Measurements from ENCODE around the gene CATSPERE. TPM values are rescaled to one million over a fixed set of nuclear protein-coding genes. Genes with fewer than 3 reads are reported as not detected.

CATSPERE gene
- total and polyA plus RNA-seq, 10 of the 15 experiments (the other 5 are each of a cell fraction or from before 2014, with no cell fraction given): 0.04 to 0.24 (median 0.17) TPM; not detected in 3

DNA sequence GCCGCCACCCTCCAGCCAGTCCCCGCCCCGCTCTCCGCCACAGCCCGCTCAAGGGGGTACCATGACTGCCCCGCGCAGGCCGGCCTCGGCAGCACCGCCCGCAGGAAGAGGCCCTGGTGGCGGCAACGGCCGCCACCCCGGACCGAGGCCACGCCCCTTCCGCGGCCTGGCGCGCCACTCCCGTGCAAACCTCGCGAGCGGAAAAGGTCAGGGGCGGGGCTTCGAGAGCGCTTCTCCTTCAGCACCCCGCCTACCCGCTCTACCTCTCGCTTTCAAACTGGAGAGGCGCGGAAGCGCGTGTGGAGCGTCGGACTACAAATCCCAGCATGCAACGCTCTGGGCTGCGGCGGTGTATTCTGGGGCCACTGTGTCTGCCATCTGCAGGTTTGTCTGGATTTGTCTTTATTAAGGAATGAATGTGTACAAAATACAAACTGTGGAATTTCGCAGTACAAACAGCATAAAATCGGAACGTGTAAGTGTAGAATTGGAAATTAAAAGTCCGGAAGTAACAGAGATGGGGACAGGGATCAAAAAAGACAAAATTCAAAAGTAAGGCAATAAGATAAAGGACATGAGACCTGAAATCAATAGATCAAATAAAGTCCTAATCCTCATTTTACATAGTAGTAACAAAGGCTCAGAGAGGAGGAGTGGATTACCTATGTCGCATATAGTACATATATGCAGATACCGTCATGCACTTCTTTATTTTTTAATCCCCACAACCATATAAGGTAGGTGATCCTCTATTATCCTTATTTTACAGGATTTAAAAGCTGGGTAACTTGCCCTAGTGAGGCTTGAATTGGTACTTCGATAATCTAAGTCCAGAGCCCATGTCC is 8.9 kb upstream of the CATSPERE start (continued):
- TF ChIP-seq ATF7 (IDR thresholded peaks at IDR 0.05; ENCODE audit: low read depth) (no peak), BCL11A (IDR thresholded peaks at IDR 0.05; ENCODE audit: low read depth, low read length) (no peak), RAD21 (IDR thresholded peaks at IDR 0.05; ENCODE audit: insufficient read depth, low read depth, low read length) (peak; percentile 53), BMI1 (IDR thresholded peaks at IDR 0.05; ENCODE audit: borderline replicate concordance) (no peak), SUZ12 (IDR thresholded peaks at IDR 0.05; ENCODE audit: unreplicated experiment) (no peak), IKZF1 (conservative IDR thresholded peaks at IDR 0.05) (peak; percentile 80), STAT1 (conservative IDR thresholded peaks at IDR 0.05) (no peak), EED (IDR thresholded peaks at IDR 0.05; ENCODE audit: low read depth) (no peak), MYC (IDR thresholded peaks at IDR 0.05; ENCODE audit: insufficient read depth, insufficient read length, insufficient replicate concordance, low read length, severe bottlenecking) (peak; percentile 9), ZSCAN29 (IDR thresholded peaks at IDR 0.05) (no peak), NFYB (IDR thresholded peaks at IDR 0.05; ENCODE audit: insufficient read depth, low read depth, low read length) (0 out of 2 replicates have a peak, but pooled peaks have one; percentile 10), MYB (IDR thresholded peaks at IDR 0.05; ENCODE audit: borderline replicate concordance, low read depth, low read length) (no peak), JUND (IDR thresholded peaks at IDR 0.05; ENCODE audit: low read depth, low read length) (no peak), CHD1 (IDR thresholded peaks at IDR 0.05; ENCODE audit: low read depth, low read length) (no peak), ZNF217 (IDR thresholded peaks at IDR 0.05) (no peak), SMAD5 (IDR thresholded peaks at IDR 0.05; ENCODE audit: low read depth) (no peak; the same call in 1 of the 2 replicates), SREBF1 (IDR thresholded peaks at IDR 0.05; ENCODE audit: low read length) (peak; percentile 73)
- TF ChIP-seq, protein P1, sequence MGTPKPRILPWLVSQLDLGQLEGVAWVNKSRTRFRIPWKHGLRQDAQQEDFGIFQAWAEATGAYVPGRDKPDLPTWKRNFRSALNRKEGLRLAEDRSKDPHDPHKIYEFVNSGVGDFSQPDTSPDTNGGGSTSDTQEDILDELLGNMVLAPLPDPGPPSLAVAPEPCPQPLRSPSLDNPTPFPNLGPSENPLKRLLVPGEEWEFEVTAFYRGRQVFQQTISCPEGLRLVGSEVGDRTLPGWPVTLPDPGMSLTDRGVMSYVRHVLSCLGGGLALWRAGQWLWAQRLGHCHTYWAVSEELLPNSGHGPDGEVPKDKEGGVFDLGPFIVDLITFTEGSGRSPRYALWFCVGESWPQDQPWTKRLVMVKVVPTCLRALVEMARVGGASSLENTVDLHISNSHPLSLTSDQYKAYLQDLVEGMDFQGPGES (IDR thresholded peaks at IDR 0.05): no peak
- TF ChIP-seq, protein P2, sequence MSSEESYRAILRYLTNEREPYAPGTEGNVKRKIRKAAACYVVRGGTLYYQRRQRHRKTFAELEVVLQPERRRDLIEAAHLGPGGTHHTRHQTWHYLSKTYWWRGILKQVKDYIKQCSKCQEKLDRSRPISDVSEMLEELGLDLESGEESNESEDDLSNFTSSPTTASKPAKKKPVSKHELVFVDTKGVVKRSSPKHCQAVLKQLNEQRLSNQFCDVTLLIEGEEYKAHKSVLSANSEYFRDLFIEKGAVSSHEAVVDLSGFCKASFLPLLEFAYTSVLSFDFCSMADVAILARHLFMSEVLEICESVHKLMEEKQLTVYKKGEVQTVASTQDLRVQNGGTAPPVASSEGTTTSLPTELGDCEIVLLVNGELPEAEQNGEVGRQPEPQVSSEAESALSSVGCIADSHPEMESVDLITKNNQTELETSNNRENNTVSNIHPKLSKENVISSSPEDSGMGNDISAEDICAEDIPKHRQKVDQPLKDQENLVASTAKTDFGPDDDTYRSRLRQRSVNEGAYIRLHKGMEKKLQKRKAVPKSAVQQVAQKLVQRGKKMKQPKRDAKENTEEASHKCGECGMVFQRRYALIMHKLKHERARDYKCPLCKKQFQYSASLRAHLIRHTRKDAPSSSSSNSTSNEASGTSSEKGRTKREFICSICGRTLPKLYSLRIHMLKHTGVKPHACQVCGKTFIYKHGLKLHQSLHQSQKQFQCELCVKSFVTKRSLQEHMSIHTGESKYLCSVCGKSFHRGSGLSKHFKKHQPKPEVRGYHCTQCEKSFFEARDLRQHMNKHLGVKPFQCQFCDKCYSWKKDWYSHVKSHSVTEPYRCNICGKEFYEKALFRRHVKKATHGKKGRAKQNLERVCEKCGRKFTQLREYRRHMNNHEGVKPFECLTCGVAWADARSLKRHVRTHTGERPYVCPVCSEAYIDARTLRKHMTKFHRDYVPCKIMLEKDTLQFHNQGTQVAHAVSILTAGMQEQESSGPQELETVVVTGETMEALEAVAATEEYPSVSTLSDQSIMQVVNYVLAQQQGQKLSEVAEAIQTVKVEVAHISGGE (CRISPR knock-in tag; IDR thresholded peaks at IDR 0.05): no peak
- TF ChIP-seq, protein P3, sequence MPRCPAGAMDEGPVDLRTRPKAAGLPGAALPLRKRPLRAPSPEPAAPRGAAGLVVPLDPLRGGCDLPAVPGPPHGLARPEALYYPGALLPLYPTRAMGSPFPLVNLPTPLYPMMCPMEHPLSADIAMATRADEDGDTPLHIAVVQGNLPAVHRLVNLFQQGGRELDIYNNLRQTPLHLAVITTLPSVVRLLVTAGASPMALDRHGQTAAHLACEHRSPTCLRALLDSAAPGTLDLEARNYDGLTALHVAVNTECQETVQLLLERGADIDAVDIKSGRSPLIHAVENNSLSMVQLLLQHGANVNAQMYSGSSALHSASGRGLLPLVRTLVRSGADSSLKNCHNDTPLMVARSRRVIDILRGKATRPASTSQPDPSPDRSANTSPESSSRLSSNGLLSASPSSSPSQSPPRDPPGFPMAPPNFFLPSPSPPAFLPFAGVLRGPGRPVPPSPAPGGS (IDR thresholded peaks at IDR 0.05; ENCODE audit: borderline replicate concordance, insufficient read depth, low read depth, low read length, poor library complexity, severe bottlenecking): no peak
- TF ChIP-seq, protein P4, sequence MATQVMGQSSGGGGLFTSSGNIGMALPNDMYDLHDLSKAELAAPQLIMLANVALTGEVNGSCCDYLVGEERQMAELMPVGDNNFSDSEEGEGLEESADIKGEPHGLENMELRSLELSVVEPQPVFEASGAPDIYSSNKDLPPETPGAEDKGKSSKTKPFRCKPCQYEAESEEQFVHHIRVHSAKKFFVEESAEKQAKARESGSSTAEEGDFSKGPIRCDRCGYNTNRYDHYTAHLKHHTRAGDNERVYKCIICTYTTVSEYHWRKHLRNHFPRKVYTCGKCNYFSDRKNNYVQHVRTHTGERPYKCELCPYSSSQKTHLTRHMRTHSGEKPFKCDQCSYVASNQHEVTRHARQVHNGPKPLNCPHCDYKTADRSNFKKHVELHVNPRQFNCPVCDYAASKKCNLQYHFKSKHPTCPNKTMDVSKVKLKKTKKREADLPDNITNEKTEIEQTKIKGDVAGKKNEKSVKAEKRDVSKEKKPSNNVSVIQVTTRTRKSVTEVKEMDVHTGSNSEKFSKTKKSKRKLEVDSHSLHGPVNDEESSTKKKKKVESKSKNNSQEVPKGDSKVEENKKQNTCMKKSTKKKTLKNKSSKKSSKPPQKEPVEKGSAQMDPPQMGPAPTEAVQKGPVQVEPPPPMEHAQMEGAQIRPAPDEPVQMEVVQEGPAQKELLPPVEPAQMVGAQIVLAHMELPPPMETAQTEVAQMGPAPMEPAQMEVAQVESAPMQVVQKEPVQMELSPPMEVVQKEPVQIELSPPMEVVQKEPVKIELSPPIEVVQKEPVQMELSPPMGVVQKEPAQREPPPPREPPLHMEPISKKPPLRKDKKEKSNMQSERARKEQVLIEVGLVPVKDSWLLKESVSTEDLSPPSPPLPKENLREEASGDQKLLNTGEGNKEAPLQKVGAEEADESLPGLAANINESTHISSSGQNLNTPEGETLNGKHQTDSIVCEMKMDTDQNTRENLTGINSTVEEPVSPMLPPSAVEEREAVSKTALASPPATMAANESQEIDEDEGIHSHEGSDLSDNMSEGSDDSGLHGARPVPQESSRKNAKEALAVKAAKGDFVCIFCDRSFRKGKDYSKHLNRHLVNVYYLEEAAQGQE (IDR thresholded peaks at IDR 0.05; ENCODE audit: low read depth, low read length): no peak

Measured in GM12878 (cell line).